IMR-90 (cell line): ENCODE measurements around the gene SLC10A6. TPM values are rescaled to one million over a fixed set of nuclear protein-coding genes. Genes with fewer than 3 reads are reported as not detected.

Experiments
- ATAC-seq: fragments of 200-7000 bp; cut with Tn5 transposase; 2 replicates; pipeline ENCODE4 v1.9.1; 2020; ENCODE audit warnings: low read depth, mild to moderate bottlenecking, moderate library complexity
- BruUV-seq: library from RNA; stranded (reverse); fragments of 400-500 nt; replicated peaks from 2 replicates; lab custom pipeline; 2021; lab: Mats Ljungman, UMichigan
- CTCF ChIA-PET: fragments of 300-600 bp; formaldehyde crosslinking; extraction: SDS; loops from one replicate; lab custom pipeline; 2021; ENCODE audit warnings: antibody characterized with exemption; lab: Yijun Ruan, JAX
- POLR2A ChIA-PET: fragments of 300-600 bp; sonication (Branson Sonifier 250); formaldehyde crosslinking; loops from one replicate; lab custom pipeline; 2022; ENCODE audit warnings: antibody characterized with exemption; ENCODE audit not compliant: unreplicated experiment; lab: Charles Lee
- DNase-seq: peaks from one replicate; pipeline ENCODE4 v3.0.0; 2013
- H2AFZ ChIP-seq: replicated peaks from 2 replicates; pipeline ENCODE3; 2013; ENCODE audit warnings: low read length, mild to moderate bottlenecking; ENCODE audit not compliant: poor library complexity
- H2AK5ac ChIP-seq: 2 replicates; pipeline ENCODE4 v1.6.1; 2013; ENCODE audit warnings: low read depth, low read length, inconsistent platforms
- H2AK9ac ChIP-seq: replicated peaks from 2 replicates; pipeline ENCODE3; 2013; ENCODE audit warnings: mild to moderate bottlenecking, low read depth, low read length, moderate library complexity; ENCODE audit not compliant: poor library complexity
- H2BK120ac ChIP-seq: 2 replicates; pipeline ENCODE4 v1.6.1; 2013; ENCODE audit warnings: low read depth, low read length, inconsistent platforms
- H2BK15ac ChIP-seq: 3 replicates; pipeline ENCODE4 v1.6.1; 2013; ENCODE audit warnings: low read depth, low read length, inconsistent platforms
- H2BK20ac ChIP-seq: 2 replicates; pipeline ENCODE4 v1.6.1; 2013; ENCODE audit warnings: low read depth, mild to moderate bottlenecking, inconsistent platforms, low read length, moderate library complexity
- H2BK5ac ChIP-seq: 2 replicates; pipeline ENCODE4 v1.6.1; 2013; ENCODE audit warnings: mild to moderate bottlenecking, low read depth, low read length, inconsistent platforms; ENCODE audit not compliant: poor library complexity, severe bottlenecking
- H3K14ac ChIP-seq: replicated peaks from 2 replicates; pipeline ENCODE4 v1.6.1; 2013; ENCODE audit warnings: low read depth, low read length, inconsistent platforms
- H3K18ac ChIP-seq: 2 replicates; pipeline ENCODE4 v1.6.1; 2013; ENCODE audit warnings: low read depth, low read length, control low read depth
- H3K23ac ChIP-seq: 2 replicates; pipeline ENCODE4 v1.6.1; 2013; ENCODE audit warnings: low read depth, low read length, inconsistent platforms
- H3K27ac ChIP-seq: 2 replicates; pipeline ENCODE4 v1.5.1; 2013; ENCODE audit warnings: mild to moderate bottlenecking, control low read depth, low read length; ENCODE audit not compliant: insufficient read depth
- H3K27me3 ChIP-seq: 2 replicates; pipeline ENCODE4 v1.6.1; 2013; ENCODE audit warnings: low read length; ENCODE audit not compliant: control insufficient read depth, insufficient read depth
- H3K36me3 ChIP-seq: 2 replicates; pipeline ENCODE4 v1.6.1; 2013; ENCODE audit warnings: low read length, mixed read lengths; ENCODE audit not compliant: control insufficient read depth, insufficient read depth
- H3K4ac ChIP-seq: 2 replicates; pipeline ENCODE4 v1.6.1; 2013; ENCODE audit warnings: low read depth, low read length, inconsistent platforms
- H3K4me1 ChIP-seq: 2 replicates; pipeline ENCODE4 v1.6.1; 2013; ENCODE audit warnings: low read length, mixed read lengths; ENCODE audit not compliant: control insufficient read depth, insufficient read depth
- H3K4me2 ChIP-seq: 2 replicates; pipeline ENCODE4 v1.6.1; 2013; ENCODE audit warnings: low read depth, mild to moderate bottlenecking, control low read depth, low read length, moderate library complexity
- H3K4me3 ChIP-seq: 2 replicates; pipeline ENCODE4 v1.5.1; 2013; ENCODE audit warnings: low read depth, mild to moderate bottlenecking, control low read depth, low read length, moderate library complexity; ENCODE audit not compliant: insufficient read depth
- H3K56ac ChIP-seq: 2 replicates; pipeline ENCODE4 v1.6.1; 2013; ENCODE audit warnings: low read length, inconsistent platforms; ENCODE audit not compliant: insufficient read depth; ENCODE audit errors: extremely low read depth
- H3K79me1 ChIP-seq, 2 experiments: 2 replicates each; pipeline ENCODE4 v1.6.1; 2013; ENCODE audit warnings: low read length in 2 of 2, inconsistent platforms in 1 of 2, low read depth in 1 of 2
- H3K9ac ChIP-seq: 2 replicates; pipeline ENCODE4 v1.6.1; 2013; ENCODE audit warnings: low read depth, low read length, control low read depth
- H3K9me1 ChIP-seq: 2 replicates; pipeline ENCODE4 v1.6.1; 2013; ENCODE audit warnings: low read length, inconsistent platforms; ENCODE audit not compliant: insufficient read depth
- H3K9me3 ChIP-seq: 2 replicates; pipeline ENCODE4 v1.6.1; 2013; ENCODE audit warnings: low read length; ENCODE audit not compliant: control insufficient read depth, insufficient read depth
- H4K20me1 ChIP-seq: 2 replicates; pipeline ENCODE4 v1.6.1; 2013; ENCODE audit warnings: low read length, inconsistent platforms; ENCODE audit not compliant: insufficient read depth
- H4K5ac ChIP-seq: 2 replicates; pipeline ENCODE4 v1.6.1; 2013; ENCODE audit warnings: mild to moderate bottlenecking, low read depth, low read length, control low read depth
- H4K8ac ChIP-seq, 2 experiments: 2 replicates each; pipeline ENCODE4 v1.6.1; 2013; ENCODE audit warnings: low read depth in 2 of 2, low read length in 2 of 2, control low read depth in 1 of 2, inconsistent platforms in 1 of 2
- H4K91ac ChIP-seq: 2 replicates; pipeline ENCODE4 v1.6.1; 2013; ENCODE audit warnings: low read depth, low read length, inconsistent platforms; ENCODE audit not compliant: insufficient read depth
- MAFK ChIP-seq: IDR thresholded peaks from 2 replicates; pipeline ENCODE4 v1.6.1; 2012; ENCODE audit warnings: low read depth, low read length, improper control_type of control experiment
- NFE2L2 ChIP-seq: fragments of 150-350 bp; IDR thresholded peaks from 2 replicates; pipeline ENCODE4 v1.6.1; 2016; ENCODE audit warnings: low read depth, mild to moderate bottlenecking, low read length
- POLR2A ChIP-seq: IDR thresholded peaks from 2 replicates; pipeline ENCODE4 v1.6.1; 2012; ENCODE audit warnings: mild to moderate bottlenecking, low read depth, low read length
- WGBS, 2 experiments: methylation state at CpG; one replicate each; pipeline versions ENCODE4 v1.1.5 to v1.1.7; 2013; ENCODE audit warnings: missing lambda C conversion rate in 2 of 2; ENCODE audit not compliant: insufficient read length in 1 of 2; ENCODE audit errors: extremely low coverage in 2 of 2; 5-methylcytosine and 5-hydroxymethylcytosine counted together
- dilution Hi-C: fragments of 300-500 bp; cut with HindIII; formaldehyde crosslinking; loops from one replicate; pipeline ENCODE4 v1.14.3; 2018; ENCODE audit warnings: low sequenced_read_pairs; ENCODE audit not compliant: unreplicated experiment
- in situ Hi-C: fragments of 300-500 bp; cut with MboI; formaldehyde crosslinking; loops from 3 replicates; pipeline ENCODE4 v1.14.3; 2019; ENCODE audit warnings: low sequenced_read_pairs, inconsistent platforms, mixed read lengths
- intact Hi-C: fragments of 100-400 bp; cut with micrococcal nuclease; formaldehyde crosslinking; loops from 2 replicates; pipeline ENCODE4 v1.10.0; 2022
- polyA plus RNA-seq, 3 experiments: library from polyadenylated mRNA; depleted of rRNA; stranded (reverse); fragments of >200 nt; gene quantifications; 2 replicates each; pipeline ENCODE4 v1.2.3, GENCODE V29; 2012; ENCODE audit warnings: low replicate concordance in 1 of 3
- total RNA-seq: library from RNA; depleted of rRNA; stranded (reverse); fragments of >200 nt; gene quantifications from 2 replicates; pipeline ENCODE4 v1.2.3, GENCODE V29; 2012

Gene SLC10A6
- total and polyA plus RNA-seq, 2 of the 4 experiments (the other 2 are of a cell fraction) = not detected

DNA sequence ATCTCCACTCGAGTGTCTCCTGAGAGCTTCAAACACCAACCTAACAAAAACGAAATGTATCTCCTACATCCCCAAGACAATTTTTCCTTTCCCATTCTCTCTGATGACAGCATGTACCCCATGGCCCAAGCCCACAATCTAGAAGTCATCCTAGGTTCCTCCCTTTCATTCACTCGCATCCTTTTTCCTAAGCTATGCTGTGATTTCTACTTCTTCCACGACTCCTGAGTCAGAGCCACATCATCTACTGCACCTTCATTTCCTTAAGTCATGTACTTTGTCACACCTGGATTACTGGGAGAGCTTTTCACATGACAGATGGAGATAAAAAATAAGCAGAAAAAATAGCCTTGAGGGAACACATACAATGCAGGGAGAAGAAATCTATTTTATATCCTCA lies 23.0 kb upstream of the SLC10A6 start:
- Histone ChIP-seq H4K8ac (no peak overlapping the region), H3K36me3 (no peaks in the 10 kb centered on the region), H2BK120ac (no peak overlapping the region), H4K20me1 (no peaks in the 10 kb centered on the region), H3K4me3 (no peak overlapping the region), H3K23ac (no peak overlapping the region), H2AFZ (no peak overlapping the region), H3K4me1 (no peaks in the 10 kb centered on the region), H3K56ac (no peak overlapping the region), H3K4me2 (no peak overlapping the region), H3K9me1 (no peaks in the 10 kb centered on the region), H2BK15ac (no peak overlapping the region), H3K14ac (no peak overlapping the region), H3K4ac (no peak overlapping the region), H4K91ac (no peak overlapping the region), H3K79me1 (no peaks in the 10 kb centered on the region), H3K27me3 (no peaks in the 10 kb centered on the region), H4K5ac (no peak overlapping the region), H3K9me3 (no peaks in the 10 kb centered on the region), H3K9ac (no peak overlapping the region), H3K27ac (no peak overlapping the region), H2BK5ac (no peak overlapping the region), H3K18ac (no peak overlapping the region), H2BK20ac (no peak overlapping the region), H2AK9ac (no peak overlapping the region), H2AK5ac (no peak overlapping the region)
- ChIA-PET POLR2A (no interaction called here), CTCF (no interaction called here)
- intact Hi-C loops (no loop called here), in situ Hi-C loops (no loop called here), dilution Hi-C loops (no loop called here)
- ATAC-seq (no peak), DNase-seq (no peak)
- TF ChIP-seq NFE2L2 (no peak), MAFK (no peak), POLR2A (no peak)
- BruUV-seq = no TSS peak
- 38% methylated on average over 1 of the region's 4 CpGs; no CpG with 5 or more reads in 1 of the 2 experiments for WGBS, 2 experiments
